Measurements from ENCODE around the gene KBTBD13. TPM values are rescaled to one million over a fixed set of nuclear protein-coding genes. Genes with fewer than 3 reads are reported as not detected.

The KBTBD13 gene
- total RNA-seq, 1 donor from 2014 or later: not detected

DNA sequence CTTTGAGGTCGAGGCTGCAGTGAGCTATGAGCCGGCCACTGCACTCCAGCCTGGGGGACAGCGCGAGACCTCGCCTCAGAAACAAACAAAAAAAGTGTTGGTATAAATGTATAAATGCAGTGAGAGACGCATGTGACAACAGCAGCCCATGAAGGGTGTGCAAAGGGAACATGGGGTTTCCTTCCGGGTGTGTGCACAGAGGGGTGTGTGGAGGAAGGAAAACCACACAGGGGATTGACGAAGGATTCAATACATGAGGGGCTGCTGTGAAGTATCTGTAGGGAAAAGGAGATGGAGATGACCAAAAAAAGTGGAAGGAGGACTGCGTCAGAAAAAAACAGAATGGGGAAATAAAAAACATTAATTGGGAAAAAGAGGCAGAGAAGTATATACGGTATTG lies 48.2 kb upstream of the KBTBD13 start:
- H4K20me1 ChIP-seq (ENCODE audit: low read depth): peaks cover 9% of the 10 kb centered on the region
- no peak for DNase-seq (ENCODE audit: low spot score)
- H3K4me2 ChIP-seq: peak overlapping the region; percentile 89
- peaks cover 19% of the 10 kb centered on the region for H3K79me2 ChIP-seq (ENCODE audit: low read depth)
- peaks cover 19% of the 10 kb centered on the region for H3K27me3 ChIP-seq
- Mint-ChIP-seq H3K4me1 (peaks cover 17% of the 10 kb centered on the region), H3K27me3 (ENCODE audit: insufficient read depth, low read depth) (peaks cover 8% of the 10 kb centered on the region), H3K36me3 (peaks cover 9% of the 10 kb centered on the region), H3K4me3 (peak overlapping the region; percentile 86), H3K9me3 (no peaks in the 10 kb centered on the region), H3K27ac (peak overlapping the region; percentile 10)
- H3F3A ChIP-seq (ENCODE audit: low read depth): peaks cover 8% of the 10 kb centered on the region
- no peaks in the 10 kb centered on the region for H3K9me3 ChIP-seq (ENCODE audit: low read depth)
- TF ChIP-seq EZH2phosphoT487 (IDR thresholded peaks at IDR 0.05) (no peak), EZH2 (IDR thresholded peaks at IDR 0.05) (no peak)
- TF ChIP-seq, protein P1, sequence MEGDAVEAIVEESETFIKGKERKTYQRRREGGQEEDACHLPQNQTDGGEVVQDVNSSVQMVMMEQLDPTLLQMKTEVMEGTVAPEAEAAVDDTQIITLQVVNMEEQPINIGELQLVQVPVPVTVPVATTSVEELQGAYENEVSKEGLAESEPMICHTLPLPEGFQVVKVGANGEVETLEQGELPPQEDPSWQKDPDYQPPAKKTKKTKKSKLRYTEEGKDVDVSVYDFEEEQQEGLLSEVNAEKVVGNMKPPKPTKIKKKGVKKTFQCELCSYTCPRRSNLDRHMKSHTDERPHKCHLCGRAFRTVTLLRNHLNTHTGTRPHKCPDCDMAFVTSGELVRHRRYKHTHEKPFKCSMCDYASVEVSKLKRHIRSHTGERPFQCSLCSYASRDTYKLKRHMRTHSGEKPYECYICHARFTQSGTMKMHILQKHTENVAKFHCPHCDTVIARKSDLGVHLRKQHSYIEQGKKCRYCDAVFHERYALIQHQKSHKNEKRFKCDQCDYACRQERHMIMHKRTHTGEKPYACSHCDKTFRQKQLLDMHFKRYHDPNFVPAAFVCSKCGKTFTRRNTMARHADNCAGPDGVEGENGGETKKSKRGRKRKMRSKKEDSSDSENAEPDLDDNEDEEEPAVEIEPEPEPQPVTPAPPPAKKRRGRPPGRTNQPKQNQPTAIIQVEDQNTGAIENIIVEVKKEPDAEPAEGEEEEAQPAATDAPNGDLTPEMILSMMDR (IDR thresholded peaks at IDR 0.05): no peak
- H3K4me3 ChIP-seq: peak overlapping the region; percentile 88
- no peak overlapping the region for H3K27ac ChIP-seq
- no peak overlapping the region for H3K9ac ChIP-seq
- no peaks in the 10 kb centered on the region for H3K4me1 ChIP-seq
- peaks cover 3% of the 10 kb centered on the region for H3K36me3 ChIP-seq
- no peak overlapping the region for H2AFZ ChIP-seq (replicated peaks)

DNA sequence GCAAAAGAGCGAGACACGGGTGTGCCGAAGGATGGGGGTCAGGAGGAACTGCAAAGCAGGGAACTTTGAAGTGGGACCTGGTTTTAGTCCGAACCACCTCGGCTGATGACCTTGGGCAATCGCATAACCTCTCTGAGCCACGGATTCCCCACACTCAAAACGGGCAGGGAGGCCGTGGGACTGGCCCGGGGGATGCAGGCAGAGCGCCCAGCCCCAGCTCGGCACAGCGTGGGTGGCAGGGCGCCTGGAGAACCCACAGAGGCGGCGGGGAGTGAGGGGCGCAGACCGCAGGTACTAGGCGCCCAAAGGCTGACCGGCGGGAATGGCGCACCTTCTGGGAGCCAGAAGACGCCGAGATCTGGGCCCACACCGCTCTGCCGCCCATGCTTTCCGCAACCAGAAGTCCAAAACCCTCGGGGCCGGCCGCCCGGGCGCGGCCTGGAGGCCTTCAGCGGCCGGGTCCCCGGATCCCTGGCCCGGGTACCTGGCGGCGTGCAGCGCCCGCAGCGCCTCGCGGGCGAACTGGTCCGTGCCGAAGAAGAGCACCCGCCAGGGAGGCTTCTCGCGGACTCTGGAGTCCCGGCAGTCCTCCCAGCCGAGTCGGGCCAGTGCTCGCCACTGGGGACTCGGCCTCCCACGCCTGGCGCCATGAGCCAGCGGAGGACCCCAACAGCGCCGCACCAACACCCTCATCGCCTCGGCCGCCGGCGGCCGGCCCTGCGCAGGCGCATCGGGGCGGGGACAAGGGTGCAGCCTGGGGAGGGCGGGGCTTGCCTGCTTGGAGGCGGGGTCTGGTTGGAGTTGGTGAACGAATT lies 47.4 kb upstream of the KBTBD13 start, which contains the start of gene MTFMT:
TSS of gene MTFMT (minus strand) at position 719 of the 815 bp plus-strand sequence. CDS start at position 693, 26 bp downstream.
- H3K27me3 Mint-ChIP-seq (ENCODE audit: insufficient read depth, low read depth): peaks cover 9% of the 10 kb centered on the region
- H3K9me3 Mint-ChIP-seq: no peaks in the 10 kb centered on the region
- Histone ChIP-seq H3K4me1 (no peaks in the 10 kb centered on the region), H3K4me3 (peak within 1 kb of the TSS; percentile 88), H3K9ac (peak within 1 kb of the TSS; percentile 64), H3K4me2 (peak within 1 kb of the TSS; percentile 89), H2AFZ (replicated peaks) (peak within 1 kb of the TSS; percentile 45), H3K27me3 (peaks cover 19% of the 10 kb centered on the region), H4K20me1 (ENCODE audit: low read depth) (peaks cover 9% of the 10 kb centered on the region), H3K79me2 (ENCODE audit: low read depth) (peaks cover 19% of the 10 kb centered on the region), H3K9me3 (ENCODE audit: low read depth) (no peaks in the 10 kb centered on the region), H3K36me3 (peaks cover 3% of the 10 kb centered on the region), H3K27ac (no peak within 1 kb of the TSS), H3F3A (ENCODE audit: low read depth) (peaks cover 11% of the 10 kb centered on the region)
- DNase-seq (ENCODE audit: low spot score): peak; percentile 93
- peaks cover 22% of the 10 kb centered on the region for H3K4me1 Mint-ChIP-seq
- peak within 1 kb of the TSS; percentile 10 for H3K27ac Mint-ChIP-seq
- H3K36me3 Mint-ChIP-seq: peaks cover 8% of the 10 kb centered on the region
- H3K4me3 Mint-ChIP-seq: peak within 1 kb of the TSS; percentile 86
- TF ChIP-seq, protein P1 (IDR thresholded peaks at IDR 0.05): no peak
- TF ChIP-seq EZH2phosphoT487 (IDR thresholded peaks at IDR 0.05) (no peak), EZH2 (IDR thresholded peaks at IDR 0.05) (no peak)

DNA sequence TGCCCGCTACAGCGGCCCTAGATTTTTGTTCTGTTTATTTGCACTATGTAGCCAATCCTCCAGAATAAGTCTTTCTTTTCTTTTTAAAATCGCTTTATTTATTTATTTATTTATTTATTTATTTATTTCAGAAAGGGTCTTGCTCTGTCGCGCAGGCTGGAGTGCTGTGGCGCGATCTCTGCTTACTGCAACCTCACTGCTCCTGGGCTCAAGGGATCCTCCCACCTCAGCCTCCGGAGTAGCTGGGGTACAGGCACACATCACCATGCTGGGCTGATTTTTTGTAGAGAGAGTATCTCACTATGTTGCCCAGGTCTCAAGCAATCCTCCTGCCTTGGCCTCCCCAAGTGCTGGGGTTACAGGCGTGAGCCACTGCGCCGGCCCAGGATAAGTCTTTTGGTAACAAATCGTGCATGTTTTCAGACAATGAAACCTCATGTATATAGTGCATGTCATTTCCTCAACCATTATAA lies 46.8 kb upstream of the KBTBD13 start:
- no peak overlapping the region for H2AFZ ChIP-seq (replicated peaks)
- Mint-ChIP-seq H3K9me3 (no peaks in the 10 kb centered on the region), H3K4me3 (peak overlapping the region; percentile 80), H3K4me1 (peaks cover 22% of the 10 kb centered on the region), H3K27me3 (ENCODE audit: insufficient read depth, low read depth) (peaks cover 10% of the 10 kb centered on the region), H3K27ac (no peak overlapping the region), H3K36me3 (peaks cover 4% of the 10 kb centered on the region)
- no peak for DNase-seq (ENCODE audit: low spot score)
- H3K9me3 ChIP-seq (ENCODE audit: low read depth): no peaks in the 10 kb centered on the region
- H3K27ac ChIP-seq: no peak overlapping the region
- peaks cover 11% of the 10 kb centered on the region for H3F3A ChIP-seq (ENCODE audit: low read depth)
- H4K20me1 ChIP-seq (ENCODE audit: low read depth): peaks cover 9% of the 10 kb centered on the region
- H3K9ac ChIP-seq: no peak overlapping the region
- no peaks in the 10 kb centered on the region for H3K4me1 ChIP-seq
- TF ChIP-seq EZH2 (IDR thresholded peaks at IDR 0.05) (no peak), EZH2phosphoT487 (IDR thresholded peaks at IDR 0.05) (no peak)
- TF ChIP-seq, protein P1 (IDR thresholded peaks at IDR 0.05): no peak
- H3K4me3 ChIP-seq: peak overlapping the region; percentile 88
- H3K27me3 ChIP-seq: peaks cover 19% of the 10 kb centered on the region
- H3K4me2 ChIP-seq: no peak overlapping the region
- peaks cover 3% of the 10 kb centered on the region for H3K36me3 ChIP-seq
- H3K79me2 ChIP-seq (ENCODE audit: low read depth): peaks cover 19% of the 10 kb centered on the region

Data from neural progenitor cell (in vitro differentiated cells).